ENCODE results near the gene MOV10L1. TPM values are rescaled to one million over a fixed set of nuclear protein-coding genes. Genes with fewer than 3 reads are reported as not detected.

The MOV10L1 gene
- total and polyA plus RNA-seq, 12 donors, result 0.16 to 0.42 (median 0.26) TPM; not detected in 8

- DNase-seq (no peak), ATAC-seq (no peak)
- H3K27me3 ChIP-seq, result peaks cover 5 to 50% (median 40%) of the 10 kb centered on the region in 7 donors
- H3K27ac ChIP-seq, result no peak overlapping the region
- TF ChIP-seq CTCF (IDR thresholded peaks at IDR 0.05), result no peak
- intact Hi-C loops (cut with DNase I), result no loop called here
- no peaks in the 10 kb centered on the region for H3K9me3 ChIP-seq
- 6 to 7% methylated on average over 33 to 36 of the region's 36 CpGs for WGBS, 2 donors
- H3K4me1 ChIP-seq, result peaks cover 0 to 13% (median 6%) of the 10 kb centered on the region in 9 donors
- H3K36me3 ChIP-seq, result no peaks in the 10 kb centered on the region
- H3K4me3 ChIP-seq, result peak overlapping the region in 7 of 10 donors; percentile 28 to 45 (median 40)
Observed at GRCh38 chr22:50169181-50169759, 79.5 kb downstream of the MOV10L1 start.

- TF ChIP-seq CTCF (IDR thresholded peaks at IDR 0.05), result no peak
- ATAC-seq, result no peak
- 1% methylated on average over 33 to 69 of the region's 70 CpGs for WGBS, 2 donors
- H3K4me3 ChIP-seq, result peak overlapping the region in 9 of 10 donors; percentile 28 to 45 (median 40)
- no peak overlapping the region for H3K27ac ChIP-seq
- H3K36me3 ChIP-seq, result no peaks in the 10 kb centered on the region
- no peaks in the 10 kb centered on the region for H3K9me3 ChIP-seq
- peaks cover 0 to 13% (median 6%) of the 10 kb centered on the region in 9 donors for H3K4me1 ChIP-seq
- no peak for DNase-seq
- intact Hi-C loops (cut with DNase I), result no loop called here
- peaks cover 5 to 55% (median 45%) of the 10 kb centered on the region in 7 donors for H3K27me3 ChIP-seq
Observed at GRCh38 chr22:50169774-50170341, 80.1 kb downstream of the MOV10L1 start.

GRCh38 chr22:50170453-50171318, 80.9 kb downstream of the MOV10L1 start, which contains the start of gene PANX2:
Gene PANX2, plus strand, starts transcription at chr22:50170731. Its CDS starts 0 bp downstream, at chr22:50170731.
- intact Hi-C loops (cut with DNase I), result no loop called here
- no peak for TF ChIP-seq CTCF (IDR thresholded peaks at IDR 0.05)
- DNase-seq (no peak), ATAC-seq (no peak)
- Histone ChIP-seq H3K27me3 (peaks cover 5 to 58% (median 47%) of the 10 kb centered on the region in 7 donors), H3K4me3 (peak within 1 kb of the TSS in 9 of 10 donors; percentile 28 to 45 (median 40)), H3K4me1 (peaks cover 0 to 13% (median 6%) of the 10 kb centered on the region in 9 donors), H3K36me3 (no peaks in the 10 kb centered on the region), H3K9me3 (no peaks in the 10 kb centered on the region), H3K27ac (no peak within 1 kb of the TSS)
- 5 to 7% methylated on average over 53 to 104 of the region's 105 CpGs for WGBS, 2 donors

- no peak for DNase-seq
- WGBS, 2 donors, result 59 to 64% methylated on average over 13 to 15 of the region's 15 CpGs
- TF ChIP-seq CTCF (IDR thresholded peaks at IDR 0.05), result no peak
- Histone ChIP-seq H3K27ac (no peak overlapping the region), H3K4me1 (peaks cover 0 to 13% (median 6%) of the 10 kb centered on the region in 9 donors), H3K27me3 (peaks cover 5 to 59% (median 52%) of the 10 kb centered on the region in 7 donors), H3K4me3 (peak overlapping the region in 1 of 10 donors; percentile 45), H3K9me3 (no peaks in the 10 kb centered on the region), H3K36me3 (no peaks in the 10 kb centered on the region)
- intact Hi-C loops (cut with DNase I), result no loop called here
- ATAC-seq, result peak in 3 of 8 donors; percentile 32 to 48 (median 38)
Observed at GRCh38 chr22:50171319-50171964, 81.6 kb downstream of the MOV10L1 start.

Measured in heart right ventricle (tissue), 16 donors.